DOHH2 (cell line): ENCODE results near the gene GFY.

Source experiments
- H3F3A ChIP-seq: fragments of 200-600 bp; sonication (generic), shearing (Covaris generic); 2 replicates; pipeline ENCODE4 v1.6.0; 2016; ENCODE audit warnings: antibody characterized with exemption, mild to moderate bottlenecking; ENCODE audit not compliant: control insufficient read depth, insufficient read depth
- H3K27ac ChIP-seq: fragments of 200-600 bp; sonication (generic); 2 replicates; pipeline ENCODE4 v1.5.1; 2014; ENCODE audit warnings: low read depth, mild to moderate bottlenecking, low read length, moderate library complexity
- H3K27me3 ChIP-seq: fragments of 200-600 bp; sonication (generic); 2 replicates; pipeline ENCODE4 v1.6.1; 2014; ENCODE audit warnings: mild to moderate bottlenecking, low read length, mixed read lengths; ENCODE audit not compliant: control insufficient read depth
- H3K36me3 ChIP-seq: fragments of 200-600 bp; sonication (generic); 2 replicates; pipeline ENCODE4 v1.6.1; 2014; ENCODE audit warnings: mild to moderate bottlenecking, low read length, moderate library complexity, mixed read lengths; ENCODE audit not compliant: control insufficient read depth
- H3K4me1 ChIP-seq: fragments of 200-600 bp; sonication (generic); 2 replicates; pipeline ENCODE4 v1.6.1; 2014; ENCODE audit warnings: mild to moderate bottlenecking, low read length, mixed read lengths; ENCODE audit not compliant: control insufficient read depth
- H3K4me2 ChIP-seq: fragments of 200-600 bp; sonication (generic); 2 replicates; pipeline ENCODE4 v1.6.0; 2014; ENCODE audit warnings: mild to moderate bottlenecking, low read length, moderate library complexity
- H3K4me3 ChIP-seq: fragments of 200-600 bp; sonication (generic); 2 replicates; pipeline ENCODE4 v1.5.1; 2014; ENCODE audit warnings: mild to moderate bottlenecking, low read length, mixed read lengths
- H3K79me2 ChIP-seq: fragments of 200-600 bp; sonication (generic); 2 replicates; pipeline ENCODE4 v1.6.1; 2014; ENCODE audit warnings: mild to moderate bottlenecking, low read length, mixed read lengths; ENCODE audit not compliant: control insufficient read depth
- H3K9me2 ChIP-seq: fragments of 200-600 bp; sonication (generic); replicated peaks from 2 replicates; pipeline ENCODE4 v1.6.1; 2014; ENCODE audit warnings: mild to moderate bottlenecking, low read length, mixed read lengths; ENCODE audit not compliant: control insufficient read depth
- H3K9me3 ChIP-seq: fragments of 200-600 bp; sonication (generic); 2 replicates; pipeline ENCODE4 v1.6.1; 2014; ENCODE audit warnings: antibody characterized with exemption, low read length, mixed read lengths; ENCODE audit not compliant: control insufficient read depth, insufficient read depth
- H4K20me1 ChIP-seq: fragments of 200-600 bp; sonication (generic); 2 replicates; pipeline ENCODE4 v1.6.0; 2014; ENCODE audit warnings: low read depth, mild to moderate bottlenecking, antibody characterized with exemption, low read length, moderate library complexity; ENCODE audit not compliant: control insufficient read depth, insufficient read depth
- EZH2phosphoT487 ChIP-seq: fragments of 200-600 bp; sonication (generic); IDR thresholded peaks from 2 replicates; pipeline ENCODE4 v1.6.1; 2017; ENCODE audit warnings: borderline replicate concordance, mild to moderate bottlenecking, antibody characterized with exemption, low read length, moderate library complexity, mixed read lengths
- TF ChIP-seq, protein P1 (sequence below): fragments of 200-600 bp; sonication (generic); IDR thresholded peaks from one replicate; pipeline ENCODE4 v1.5.1; 2014; ENCODE audit warnings: antibody characterized with exemption, mild to moderate bottlenecking, low read depth, low read length; ENCODE audit not compliant: poor library complexity, severe bottlenecking

The GFY gene

DNA sequence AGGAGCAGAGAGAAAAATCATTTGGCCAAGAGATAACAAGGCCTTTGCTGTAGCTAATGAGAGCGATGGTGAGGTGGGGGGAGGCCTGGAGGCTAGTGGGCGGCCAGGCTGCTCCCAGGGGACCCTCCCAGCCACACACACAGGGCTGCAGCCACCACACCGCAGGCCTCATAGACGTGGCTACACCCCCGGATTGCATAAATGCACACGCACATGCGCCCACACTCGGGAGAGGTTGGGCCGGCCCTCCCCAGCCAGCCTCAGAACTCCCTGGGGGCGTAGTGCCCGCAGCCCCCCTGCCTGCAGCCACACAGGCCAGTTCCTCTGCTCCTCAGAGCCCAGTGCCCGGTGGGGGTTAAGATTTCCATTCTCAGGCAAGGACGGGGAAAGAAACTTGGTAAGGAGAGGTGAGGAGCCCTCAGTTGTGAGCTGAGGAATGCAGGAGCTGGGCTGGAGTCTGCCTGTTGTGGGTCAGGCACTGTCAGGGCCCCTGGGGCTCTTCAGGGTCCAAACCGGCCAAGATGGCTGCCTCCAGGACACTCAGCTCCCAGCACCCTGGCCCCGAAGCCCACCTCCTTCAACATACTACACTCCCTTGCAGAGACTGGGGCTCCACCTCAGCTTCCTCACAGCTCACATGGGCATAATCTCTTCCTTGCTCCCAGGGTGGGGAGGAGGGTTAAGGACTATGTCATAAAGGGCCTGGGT is 9.9 kb upstream of the GFY start:
- Histone ChIP-seq H3K4me1 (peaks cover 61% of the 10 kb centered on the region), H3K36me3 (no peaks in the 10 kb centered on the region), H3K9me3 (no peaks in the 10 kb centered on the region), H3F3A (peaks cover 5% of the 10 kb centered on the region; the same call in 1 of the 2 replicates), H3K4me3 (peak overlapping the region; percentile 25), H3K4me2 (peak overlapping the region; percentile 46), H3K9me2 (no peaks in the 10 kb centered on the region), H3K27ac (peak overlapping the region; percentile 4), H4K20me1 (no peaks in the 10 kb centered on the region), H3K79me2 (no peaks in the 10 kb centered on the region), H3K27me3 (peaks cover 3% of the 10 kb centered on the region; the same call in 1 of the 2 replicates)
- no peak for TF ChIP-seq EZH2phosphoT487
- TF ChIP-seq, protein P1, sequence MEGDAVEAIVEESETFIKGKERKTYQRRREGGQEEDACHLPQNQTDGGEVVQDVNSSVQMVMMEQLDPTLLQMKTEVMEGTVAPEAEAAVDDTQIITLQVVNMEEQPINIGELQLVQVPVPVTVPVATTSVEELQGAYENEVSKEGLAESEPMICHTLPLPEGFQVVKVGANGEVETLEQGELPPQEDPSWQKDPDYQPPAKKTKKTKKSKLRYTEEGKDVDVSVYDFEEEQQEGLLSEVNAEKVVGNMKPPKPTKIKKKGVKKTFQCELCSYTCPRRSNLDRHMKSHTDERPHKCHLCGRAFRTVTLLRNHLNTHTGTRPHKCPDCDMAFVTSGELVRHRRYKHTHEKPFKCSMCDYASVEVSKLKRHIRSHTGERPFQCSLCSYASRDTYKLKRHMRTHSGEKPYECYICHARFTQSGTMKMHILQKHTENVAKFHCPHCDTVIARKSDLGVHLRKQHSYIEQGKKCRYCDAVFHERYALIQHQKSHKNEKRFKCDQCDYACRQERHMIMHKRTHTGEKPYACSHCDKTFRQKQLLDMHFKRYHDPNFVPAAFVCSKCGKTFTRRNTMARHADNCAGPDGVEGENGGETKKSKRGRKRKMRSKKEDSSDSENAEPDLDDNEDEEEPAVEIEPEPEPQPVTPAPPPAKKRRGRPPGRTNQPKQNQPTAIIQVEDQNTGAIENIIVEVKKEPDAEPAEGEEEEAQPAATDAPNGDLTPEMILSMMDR, result no peak

DNA sequence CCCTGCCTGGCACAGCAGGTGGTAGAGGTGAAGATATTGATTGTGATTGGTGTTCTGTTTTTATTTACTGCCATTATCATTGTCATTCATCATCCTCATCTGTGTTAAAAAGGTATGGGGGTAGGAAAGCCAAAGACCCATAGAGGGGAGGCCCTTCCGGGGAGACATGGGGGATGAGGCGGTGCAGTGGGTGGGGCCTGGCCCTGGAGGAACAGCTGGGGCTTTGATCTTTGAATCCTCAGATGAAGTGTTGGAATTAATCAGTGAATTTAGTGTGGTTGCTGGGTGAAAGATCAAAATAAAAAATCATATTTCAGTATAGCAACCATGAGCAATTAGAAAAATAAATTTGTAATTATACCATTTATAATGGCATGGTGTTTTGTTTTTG is 9.4 kb upstream of the GFY start:
- TF ChIP-seq EZH2phosphoT487, result no peak
- TF ChIP-seq, protein P1, result no peak
- Histone ChIP-seq H3K9me3 (no peaks in the 10 kb centered on the region), H3K27ac (peak overlapping the region; percentile 4), H3K79me2 (no peaks in the 10 kb centered on the region), H3K4me3 (peak overlapping the region; percentile 25), H3K27me3 (peaks cover 7% of the 10 kb centered on the region), H3K36me3 (no peaks in the 10 kb centered on the region), H4K20me1 (no peaks in the 10 kb centered on the region), H3K9me2 (no peaks in the 10 kb centered on the region), H3K4me2 (peak overlapping the region; percentile 46), H3F3A (peaks cover 5% of the 10 kb centered on the region; the same call in 1 of the 2 replicates), H3K4me1 (peaks cover 60% of the 10 kb centered on the region)

DNA sequence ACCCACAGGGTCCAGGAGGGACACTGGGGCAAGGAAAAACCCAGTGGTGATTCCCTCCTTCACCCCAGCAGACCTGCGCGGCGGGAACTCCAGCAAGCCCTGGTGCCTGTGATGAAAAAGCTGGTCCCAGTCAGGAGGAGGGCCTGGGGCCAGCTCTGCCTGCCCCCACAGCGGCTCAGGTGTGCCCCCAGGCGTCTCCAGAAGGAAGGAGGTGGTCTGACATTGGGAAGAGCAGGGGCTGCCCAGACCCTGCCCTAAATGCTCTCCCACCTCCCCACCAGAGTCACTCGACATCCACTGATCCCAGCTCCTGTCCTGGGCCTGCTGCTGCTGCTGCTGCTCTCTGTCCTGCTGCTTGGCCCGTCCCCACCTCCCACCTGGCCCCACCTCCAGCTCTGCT is 8.1 kb upstream of the GFY start:
- Histone ChIP-seq H3K4me2 (peak overlapping the region; percentile 54), H3F3A (no peaks in the 10 kb centered on the region; the same call in 1 of the 2 replicates), H3K36me3 (no peaks in the 10 kb centered on the region), H3K9me2 (no peaks in the 10 kb centered on the region), H3K79me2 (no peaks in the 10 kb centered on the region), H4K20me1 (no peaks in the 10 kb centered on the region), H3K27me3 (peaks cover 18% of the 10 kb centered on the region), H3K4me3 (no peak overlapping the region), H3K27ac (peak overlapping the region; percentile 26; the same call in 1 of the 2 replicates), H3K4me1 (peaks cover 54% of the 10 kb centered on the region), H3K9me3 (no peaks in the 10 kb centered on the region)
- TF ChIP-seq, protein P1, result peak; percentile 28
- TF ChIP-seq EZH2phosphoT487, result no peak
